OCI-LY3 (cell line): ENCODE measurements around the gene MYLK4.

Experiments used
- H2AFZ ChIP-seq: fragments of 200-600, 300-600 bp; shearing (Covaris generic); 2 replicates; pipeline ENCODE4 v1.6.0; 2014; ENCODE audit warnings: antibody characterized with exemption, low read depth, low read length
- H3K27ac ChIP-seq: fragments of 200-600, 300-600 bp; sonication (generic); 2 replicates; pipeline ENCODE4 v1.5.1; 2014; ENCODE audit warnings: mild to moderate bottlenecking, low read length, moderate library complexity, mixed read lengths
- H3K27me3 ChIP-seq: fragments of 200-600, 300-600 bp; sonication (generic); 2 replicates; pipeline ENCODE4 v1.6.1; 2014; ENCODE audit warnings: low read depth, low read length, mixed read lengths
- H3K36me3 ChIP-seq: fragments of 200-600, 300-600 bp; sonication (generic); replicated peaks from 2 replicates; pipeline ENCODE3; 2014; ENCODE audit warnings: low read depth, low read length, mixed read lengths
- H3K4me1 ChIP-seq: fragments of 300-600, 200-600 bp; sonication (generic); 2 replicates; pipeline ENCODE4 v1.6.1; 2014; ENCODE audit warnings: low read length, mixed read lengths
- H3K4me2 ChIP-seq: fragments of 200-600, 300-600 bp; sonication (generic); 2 replicates; pipeline ENCODE4 v1.6.1; 2014; ENCODE audit warnings: low read length, mixed read lengths
- H3K4me3 ChIP-seq: fragments of 300-600, 200-600 bp; sonication (generic); 2 replicates; pipeline ENCODE4 v1.5.1; 2014; ENCODE audit warnings: antibody characterized with exemption, mild to moderate bottlenecking, low read length, moderate library complexity
- H3K79me2 ChIP-seq: fragments of 300-600, 200-600 bp; shearing (Covaris generic); 2 replicates; pipeline ENCODE4 v1.6.1; 2014; ENCODE audit warnings: mild to moderate bottlenecking, low read length, mixed read lengths
- H3K9ac ChIP-seq: fragments of 300-600, 200-600 bp; shearing (Covaris generic); 2 replicates; pipeline ENCODE4 v1.6.0; 2014; ENCODE audit warnings: mild to moderate bottlenecking, low read length, moderate library complexity
- H3K9me3 ChIP-seq: fragments of 200-600, 300-600 bp; shearing (Covaris generic); 2 replicates; pipeline ENCODE4 v1.6.1; 2014; ENCODE audit warnings: low read length, mixed read lengths; ENCODE audit not compliant: insufficient read depth
- H4K20me1 ChIP-seq: fragments of 200-600, 300-600 bp; sonication (generic); 2 replicates; pipeline ENCODE4 v1.6.1; 2016; ENCODE audit warnings: low read length, mixed read lengths; ENCODE audit not compliant: insufficient read depth
- EZH2phosphoT487 ChIP-seq: fragments of 200-600 bp; shearing (Covaris generic); IDR thresholded peaks from 2 replicates; pipeline ENCODE4 v1.6.1; 2018; ENCODE audit warnings: antibody characterized with exemption, mixed run types, low read depth
- TF ChIP-seq, protein P1 (sequence below): fragments of 200-600, 300-600 bp; sonication (generic); IDR thresholded peaks from 2 replicates; pipeline ENCODE4 v1.5.1; 2014; ENCODE audit warnings: antibody characterized with exemption, low read length, low read depth

MYLK4 gene

DNA sequence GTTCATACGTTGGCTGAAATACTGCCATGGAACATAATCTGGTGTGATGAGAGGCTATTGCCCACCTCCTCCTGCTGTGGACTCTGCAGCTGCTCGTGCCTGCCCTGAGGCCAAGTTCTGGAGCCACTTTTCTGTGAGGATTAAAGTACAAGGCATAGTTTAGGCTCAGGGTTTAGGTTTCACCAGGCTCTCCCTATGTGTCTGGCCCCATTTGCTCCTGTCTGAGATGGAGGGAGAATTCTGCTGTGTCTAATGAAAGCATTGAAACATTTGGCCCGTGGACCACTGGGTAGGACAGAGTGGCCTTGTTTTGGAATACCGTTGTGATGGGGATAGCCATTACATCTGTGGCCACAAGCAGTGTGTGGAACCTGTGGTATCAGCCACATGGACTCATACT is 20.4 kb upstream of the MYLK4 start:
- Histone ChIP-seq H3K79me2 (peaks cover 97% of the 10 kb centered on the region), H3K4me1 (peaks cover 19% of the 10 kb centered on the region), H3K9ac (no peak overlapping the region), H3K36me3 (peaks cover 32% of the 10 kb centered on the region), H2AFZ (no peak overlapping the region), H4K20me1 (peaks cover 52% of the 10 kb centered on the region), H3K27ac (no peak overlapping the region), H3K4me2 (no peak overlapping the region), H3K27me3 (no peaks in the 10 kb centered on the region), H3K4me3 (no peak overlapping the region), H3K9me3 (no peaks in the 10 kb centered on the region)
- TF ChIP-seq, protein P1, sequence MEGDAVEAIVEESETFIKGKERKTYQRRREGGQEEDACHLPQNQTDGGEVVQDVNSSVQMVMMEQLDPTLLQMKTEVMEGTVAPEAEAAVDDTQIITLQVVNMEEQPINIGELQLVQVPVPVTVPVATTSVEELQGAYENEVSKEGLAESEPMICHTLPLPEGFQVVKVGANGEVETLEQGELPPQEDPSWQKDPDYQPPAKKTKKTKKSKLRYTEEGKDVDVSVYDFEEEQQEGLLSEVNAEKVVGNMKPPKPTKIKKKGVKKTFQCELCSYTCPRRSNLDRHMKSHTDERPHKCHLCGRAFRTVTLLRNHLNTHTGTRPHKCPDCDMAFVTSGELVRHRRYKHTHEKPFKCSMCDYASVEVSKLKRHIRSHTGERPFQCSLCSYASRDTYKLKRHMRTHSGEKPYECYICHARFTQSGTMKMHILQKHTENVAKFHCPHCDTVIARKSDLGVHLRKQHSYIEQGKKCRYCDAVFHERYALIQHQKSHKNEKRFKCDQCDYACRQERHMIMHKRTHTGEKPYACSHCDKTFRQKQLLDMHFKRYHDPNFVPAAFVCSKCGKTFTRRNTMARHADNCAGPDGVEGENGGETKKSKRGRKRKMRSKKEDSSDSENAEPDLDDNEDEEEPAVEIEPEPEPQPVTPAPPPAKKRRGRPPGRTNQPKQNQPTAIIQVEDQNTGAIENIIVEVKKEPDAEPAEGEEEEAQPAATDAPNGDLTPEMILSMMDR, result no peak
- TF ChIP-seq EZH2phosphoT487, result no peak

DNA sequence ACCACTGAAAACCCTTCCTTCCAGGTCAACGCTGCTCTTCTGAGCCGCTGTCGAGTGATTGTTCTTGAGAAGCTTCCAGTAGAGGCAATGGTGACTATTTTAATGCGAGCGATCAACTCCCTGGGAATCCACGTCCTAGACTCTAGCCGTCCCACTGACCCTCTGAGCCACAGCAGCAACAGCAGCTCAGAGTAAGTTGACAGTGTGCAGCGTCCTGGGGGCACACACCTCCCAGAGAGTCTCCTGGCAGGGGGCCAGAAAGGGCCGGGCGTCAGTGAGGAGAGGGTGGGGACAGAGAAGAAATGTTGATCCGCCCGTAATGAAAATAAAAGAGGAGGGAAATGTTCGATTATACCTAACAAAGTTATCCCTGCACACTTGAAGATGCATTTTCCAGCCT is 19.4 kb upstream of the MYLK4 start:
- Histone ChIP-seq H3K4me3 (no peak overlapping the region), H3K27me3 (no peaks in the 10 kb centered on the region), H3K9me3 (no peaks in the 10 kb centered on the region), H3K27ac (no peak overlapping the region), H2AFZ (no peak overlapping the region), H3K4me1 (peaks cover 19% of the 10 kb centered on the region), H3K9ac (no peak overlapping the region), H4K20me1 (peaks cover 48% of the 10 kb centered on the region), H3K36me3 (peaks cover 32% of the 10 kb centered on the region), H3K79me2 (peaks cover 94% of the 10 kb centered on the region), H3K4me2 (no peak overlapping the region)
- TF ChIP-seq, protein P1, result no peak
- TF ChIP-seq EZH2phosphoT487, result no peak

DNA sequence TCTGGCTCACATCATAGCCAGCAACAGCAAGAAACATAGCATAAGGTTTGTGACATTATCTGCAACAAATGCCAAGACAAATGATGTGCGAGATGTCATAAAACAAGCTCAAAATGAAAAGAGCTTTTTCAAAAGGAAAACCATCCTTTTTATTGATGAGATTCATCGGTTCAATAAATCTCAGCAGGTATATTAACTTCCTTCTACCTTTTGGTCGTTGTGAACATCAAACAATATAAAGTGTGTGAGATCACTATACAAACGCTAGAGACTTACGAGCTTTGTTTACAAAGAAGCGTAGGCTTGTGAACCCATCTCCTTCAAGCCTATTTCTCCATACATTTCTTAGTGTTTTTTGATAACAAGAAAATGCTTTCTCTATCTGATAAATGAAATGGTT is 18.0 kb upstream of the MYLK4 start:
- Histone ChIP-seq H2AFZ (no peak overlapping the region), H3K79me2 (peaks cover 80% of the 10 kb centered on the region), H3K27me3 (no peaks in the 10 kb centered on the region), H3K36me3 (peaks cover 32% of the 10 kb centered on the region), H4K20me1 (peaks cover 48% of the 10 kb centered on the region), H3K4me3 (no peak overlapping the region), H3K27ac (no peak overlapping the region), H3K9me3 (no peaks in the 10 kb centered on the region), H3K4me2 (peak overlapping the region; percentile 79; the same call in 1 of the 2 replicates), H3K4me1 (peaks cover 23% of the 10 kb centered on the region), H3K9ac (no peak overlapping the region)
- TF ChIP-seq, protein P1, result no peak
- no peak for TF ChIP-seq EZH2phosphoT487

DNA sequence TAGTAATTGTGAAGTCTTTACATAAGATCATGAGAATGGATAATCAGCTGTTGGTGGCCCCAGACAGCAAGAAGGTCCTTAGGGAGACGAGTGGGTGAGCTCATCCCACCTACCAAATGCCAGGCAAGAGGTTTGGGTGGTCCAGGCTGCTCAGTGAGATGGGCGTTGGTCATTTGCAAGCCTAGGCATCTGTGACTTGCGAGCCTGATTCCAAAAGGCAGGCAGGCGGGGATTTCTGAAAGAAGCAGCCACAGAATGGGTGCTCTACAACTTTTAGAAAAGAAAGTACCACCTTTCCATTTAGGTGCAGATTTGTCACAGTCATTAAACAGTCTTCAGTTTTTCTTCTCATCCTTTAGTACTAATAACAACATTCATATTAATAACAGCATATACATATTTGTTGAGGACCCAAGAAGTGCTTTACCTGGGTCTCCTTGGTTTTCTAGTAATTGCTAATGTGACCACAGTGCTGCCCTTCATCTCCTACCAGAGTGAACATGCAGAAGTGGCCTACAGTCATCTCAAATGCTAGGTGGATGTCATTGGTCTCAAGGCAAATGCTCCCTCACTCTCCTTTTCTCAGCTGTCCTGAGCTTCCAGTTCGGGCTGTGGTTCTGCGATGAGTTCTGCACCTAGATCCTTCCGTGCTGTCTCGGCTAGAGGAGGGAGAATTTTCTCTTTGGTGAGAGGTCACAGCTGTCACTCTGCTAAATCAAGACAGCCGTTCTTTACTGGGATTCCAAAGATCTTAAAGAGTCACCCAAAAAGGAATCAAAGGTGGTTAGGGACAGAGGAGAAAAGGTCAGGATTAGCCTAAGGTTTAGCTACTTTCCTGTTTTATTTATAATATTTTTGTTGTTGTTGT is 17.2 kb upstream of the MYLK4 start:
- Histone ChIP-seq H2AFZ (no peak overlapping the region), H3K27me3 (no peaks in the 10 kb centered on the region), H3K79me2 (peaks cover 72% of the 10 kb centered on the region), H3K27ac (no peak overlapping the region), H3K4me3 (peak overlapping the region; percentile 93), H3K4me1 (peaks cover 23% of the 10 kb centered on the region), H4K20me1 (peaks cover 48% of the 10 kb centered on the region), H3K36me3 (peaks cover 31% of the 10 kb centered on the region), H3K9me3 (no peaks in the 10 kb centered on the region), H3K9ac (no peak overlapping the region), H3K4me2 (peak overlapping the region; percentile 79)
- no peak for TF ChIP-seq EZH2phosphoT487
- TF ChIP-seq, protein P1, result no peak
